Measurements from ENCODE around the gene TCEAL3. TPM values are rescaled to one million over a fixed set of nuclear protein-coding genes. Genes with fewer than 3 reads are reported as not detected.

Gene TCEAL3
- total and polyA plus RNA-seq, 9 of the 15 experiments (the other 6 are each of a cell fraction or from before 2014, with no cell fraction given) = not detected

GRCh38 chrX:103628386-103629317 lies 20.9 kb downstream of the TCEAL3 start, which contains the start of gene TCEAL1:
Gene TCEAL1 (plus strand): TSS chrX:103628975. CDS start chrX:103629917, 942 bp downstream.
- H3K27ac ChIP-seq (ENCODE audit: extremely low read depth, low read depth, low read length) = peak within 1 kb of the TSS; percentile 19; the same call in 2 of the 3 replicates
- peak within 1 kb of the TSS; percentile 73 for H3K4me2 ChIP-seq (ENCODE audit: insufficient read depth, low read length)
- TSS peak; percentile 82 for BruUV-seq (replicated peaks)
- 4% methylated on average over 19 of the region's 32 CpGs for WGBS (ENCODE audit: insufficient coverage, low coverage, missing lambda C conversion rate)
- ChIA-PET POLR2A (interaction anchor here (1.3 kb wide), 1 partner anchor 15 kb away, joined by 3 read pairs; no protein-coding TSS in a partner anchor), CTCF (ENCODE audit: low intra/inter-chr PET ratio) (interaction anchor here (0.6 kb wide), 1 partner anchor 72 kb away, joined by 7 read pairs; no protein-coding TSS in a partner anchor)
- H3K9ac ChIP-seq (ENCODE audit: insufficient read depth in 1 of 2, low read depth in 2 of 2, low read length in 2 of 2) = peak within 1 kb of the TSS; percentile 39 to 70; a peak in 3 of 4 replicates
- H2AFZ ChIP-seq (ENCODE audit: low read depth, low read length) = peak within 1 kb of the TSS; percentile 82
- ATAC-seq (peak; percentile 54), FAIRE-seq (no peak), DNase-seq (ENCODE audit: extremely low read depth in 1 of 4, low spot score in 3 of 4) (peak; percentile 5 to 39 (median 8))
- no peaks in the 10 kb centered on the region for H4K20me1 ChIP-seq (replicated peaks; ENCODE audit: control insufficient read depth, insufficient read depth, low read length)
- H3K9me3 ChIP-seq (replicated peaks; ENCODE audit: control insufficient read depth, insufficient read depth, low read depth, low read length) = no peaks in the 10 kb centered on the region
- H3K9me1 ChIP-seq (ENCODE audit: control insufficient read depth, insufficient read depth, low read length) = no peaks in the 10 kb centered on the region
- no peaks in the 10 kb centered on the region for H3K27me3 ChIP-seq (ENCODE audit: control insufficient read depth in 2 of 2, insufficient read depth in 2 of 2, low read length in 2 of 2)
- in situ Hi-C loops (cut with MboI) (no loop called here), intact Hi-C loops (cut with micrococcal nuclease) (no loop called here)
- peaks cover 0 to 5% of the 10 kb centered on the region in 2 experiments; a peak in 3 of 5 replicates for H3K4me1 ChIP-seq (replicated peaks in 1 of 2; ENCODE audit: control insufficient read depth in 2 of 2, insufficient read depth in 2 of 2, low read length in 2 of 2)
- H3K4me3 ChIP-seq = peak within 1 kb of the TSS; percentile 45
- H3K36me3 ChIP-seq (ENCODE audit: control insufficient read depth, insufficient read depth, low read length) = no peaks in the 10 kb centered on the region
- no peaks in the 10 kb centered on the region for H3K79me2 ChIP-seq (ENCODE audit: control insufficient read depth, insufficient read depth, low read length)
- no peak for TF ChIP-seq MBD2 (IDR thresholded peaks at IDR 0.05; ENCODE audit: borderline replicate concordance, low read depth)
- no peak for TF ChIP-seq STAT5A (IDR thresholded peaks at IDR 0.05; ENCODE audit: borderline replicate concordance, low read length)
- no peak for TF ChIP-seq ZNF77 (CRISPR knock-in tag; IDR thresholded peaks at IDR 0.05)
- no peak for TF ChIP-seq GATAD2B (IDR thresholded peaks at IDR 0.05; ENCODE audit: borderline replicate concordance)
- no peak for TF ChIP-seq NR2C2 (CRISPR knock-in tag; IDR thresholded peaks at IDR 0.05)
- no peak for TF ChIP-seq NR2C2 (tag; IDR thresholded peaks at IDR 0.05)
- TF ChIP-seq MGA (IDR thresholded peaks at IDR 0.05) = 0 out of 2 replicates have a peak, but pooled peaks have one; percentile 4
- TF ChIP-seq SIN3A (IDR thresholded peaks at IDR 0.05; ENCODE audit: borderline replicate concordance in 2 of 2, control insufficient read depth in 1 of 2, low read depth in 2 of 2, low read length in 2 of 2) = no peak
- no peak for TF ChIP-seq LEF1 (IDR thresholded peaks at IDR 0.05)
- TF ChIP-seq ZNF589 (CRISPR knock-in tag; IDR thresholded peaks at IDR 0.05; ENCODE audit: low read depth) = no peak
